GM12892 (cell line): ENCODE results near the gene RFNG.

Experiments
- POLR2A ChIP-seq: IDR thresholded peaks from 2 replicates; pipeline ENCODE4 v1.6.1; 2011; ENCODE audit warnings: low read depth, low read length, control low read depth
- POLR2AphosphoS5 ChIP-seq: IDR thresholded peaks from 2 replicates; pipeline ENCODE4 v1.6.1; 2011; ENCODE audit warnings: low read depth, low read length, control low read depth

GRCh38 chr17:82043507-82043906, 8.1 kb downstream of the RFNG start:
- TF ChIP-seq POLR2AphosphoS5: no peak
- no peak for TF ChIP-seq POLR2A
